CD1c-positive myeloid dendritic cell (primary cell): ENCODE data around the gene MMRN2.
"Not testable (repeated sequence)": the region's sequence is repeated elsewhere in the genome, so short reads cannot be mapped to it uniquely, and the experiment has no call there.

ENCODE experiments used
- DNase-seq: peaks from one replicate; pipeline ENCODE4 v3.0.0-alpha.2; 2016; ENCODE audit errors: extremely low spot score

MMRN2 gene

DNA sequence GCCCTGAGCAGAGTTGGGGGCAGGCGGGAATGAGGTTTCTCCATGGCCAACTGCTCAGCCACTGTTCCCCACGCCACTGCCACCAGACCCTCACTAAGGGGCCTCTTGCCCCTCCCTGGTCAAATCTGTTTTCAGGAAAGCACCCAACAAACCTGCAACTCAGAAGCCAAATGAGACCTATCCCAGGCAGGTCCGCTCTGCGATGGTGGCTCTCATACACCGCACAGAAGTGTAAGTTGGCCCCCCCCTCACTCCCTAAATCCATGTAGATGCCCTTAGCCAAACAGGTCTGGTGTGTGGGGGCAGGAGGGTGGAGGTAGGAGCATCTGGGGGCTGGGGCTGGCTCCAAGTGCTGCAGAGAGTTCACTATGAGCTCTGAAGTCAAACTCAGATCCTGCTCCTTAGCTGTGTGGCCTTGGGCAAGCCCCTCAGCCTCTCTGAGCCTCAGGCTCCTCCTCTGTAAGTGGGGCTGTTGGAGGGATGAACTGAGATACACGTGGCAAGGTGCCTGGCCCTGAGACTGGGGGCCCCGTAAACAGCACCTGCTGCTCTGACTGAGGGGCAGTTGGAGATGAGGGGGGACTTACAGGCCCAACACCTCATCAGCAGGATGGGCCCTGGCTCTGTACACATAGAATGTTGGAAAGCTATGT is 1.1 kb downstream of the MMRN2 start:
- no peak for DNase-seq

DNA sequence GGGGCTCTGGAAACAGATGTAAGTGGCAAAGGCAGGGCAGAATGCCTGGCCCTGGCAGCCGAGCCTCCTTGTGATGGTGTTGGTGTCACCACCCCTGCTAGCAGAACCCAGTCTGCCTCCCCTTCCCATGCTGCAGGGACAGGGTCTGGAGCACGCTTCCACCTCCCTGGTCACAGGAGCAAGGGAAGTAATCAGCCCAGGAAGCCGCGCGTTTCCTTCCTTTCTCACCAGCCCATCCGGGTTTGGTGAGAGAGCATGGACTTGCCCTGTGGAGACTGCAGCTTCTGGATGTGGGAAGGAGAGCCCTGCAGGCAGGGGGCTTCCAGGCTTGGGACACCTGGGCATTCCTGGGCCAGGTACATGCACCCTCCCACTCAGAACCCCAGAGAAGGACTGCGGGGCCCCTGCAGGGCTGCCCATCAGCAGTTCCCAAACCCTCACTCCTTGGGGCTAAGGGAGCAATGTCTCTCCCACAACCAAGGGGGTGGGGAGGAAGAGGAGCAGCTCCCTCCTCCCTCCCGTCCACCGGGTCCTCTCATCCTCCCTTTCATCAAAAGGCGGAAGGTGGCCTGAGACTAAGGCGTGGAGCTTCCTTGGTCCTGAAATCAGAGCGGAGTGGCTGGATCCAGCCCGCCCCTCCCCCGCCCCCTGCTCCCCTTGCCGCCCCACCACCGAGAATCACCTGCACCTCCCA is 1.8 kb downstream of the MMRN2 start:
- DNase-seq = no peak

- DNase-seq = no peak
Observed at GRCh38 chr10:86954681-86955500, 2.5 kb downstream of the MMRN2 start.

- no peak for DNase-seq
Observed at GRCh38 chr10:86953747-86954680, 3.4 kb downstream of the MMRN2 start.

DNA sequence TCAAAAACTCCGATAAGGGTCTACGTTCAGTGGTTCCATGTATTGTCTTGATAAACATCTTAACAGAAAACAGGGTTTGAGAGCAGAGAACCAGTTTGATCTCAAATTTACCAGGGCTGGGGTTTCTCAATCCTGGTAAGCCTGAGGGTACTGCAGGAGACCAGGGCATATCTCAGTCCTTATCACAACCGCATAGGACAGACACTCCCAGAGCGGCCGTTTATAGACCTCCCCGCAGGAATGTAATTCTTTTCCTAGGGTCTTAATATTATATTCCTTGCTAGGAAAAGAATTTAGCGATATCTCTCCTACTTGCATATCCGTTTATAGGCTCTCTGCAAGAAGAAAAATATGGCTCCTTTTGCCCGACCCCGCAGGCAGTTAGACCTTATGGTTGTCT is 4.7 kb downstream of the MMRN2 start:
- DNase-seq = not testable (repeated sequence)

GRCh38 chr10:86952106-86952505 is 5.3 kb downstream of the MMRN2 start:
- DNase-seq = no peak

DNA sequence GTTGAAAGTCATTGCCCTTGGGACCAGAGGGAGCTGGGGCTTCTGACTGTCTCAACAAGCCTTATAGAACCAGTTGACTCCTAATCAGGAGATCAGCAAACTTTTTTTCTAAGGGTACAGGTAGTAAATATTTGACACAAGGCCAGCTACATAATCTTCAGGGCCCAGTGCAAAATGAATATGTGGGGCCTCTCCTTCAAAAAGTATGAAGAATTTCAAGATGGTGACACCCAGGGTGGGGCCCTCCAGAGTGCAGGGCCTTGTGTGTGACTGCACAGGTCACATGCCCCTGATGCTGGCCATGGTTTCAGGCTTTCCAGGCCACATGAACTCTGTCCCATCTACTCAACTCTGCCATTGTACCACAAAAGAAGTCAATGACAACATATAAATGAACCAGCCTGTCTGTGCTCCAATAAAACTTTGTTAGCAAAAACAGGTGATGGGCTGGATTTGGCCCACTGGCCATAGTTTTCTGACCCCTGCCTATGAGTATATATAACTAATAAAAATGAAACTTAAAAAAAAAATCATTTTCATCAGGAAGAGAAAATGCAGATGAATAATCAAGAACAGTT is 6.1 kb downstream of the MMRN2 start:
- DNase-seq = no peak

DNA sequence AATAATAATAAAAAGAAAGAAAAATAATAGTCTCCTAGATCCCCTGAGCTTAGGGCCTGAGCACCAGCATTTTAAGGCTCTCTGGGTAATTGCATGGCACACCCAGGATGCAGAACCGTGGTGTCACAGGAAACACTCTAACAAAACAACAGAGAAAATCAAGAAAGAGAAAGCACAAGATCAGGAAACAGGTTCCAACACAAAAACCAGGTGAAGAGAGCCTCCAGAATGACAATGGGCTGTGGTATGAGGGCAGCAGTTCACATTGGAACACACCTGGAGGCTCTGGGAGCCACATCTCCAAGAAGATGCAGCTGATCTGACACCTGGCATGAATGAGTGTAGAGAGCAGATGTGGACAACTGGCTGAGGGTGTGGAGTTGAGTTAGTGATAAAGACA is 7.1 kb downstream of the MMRN2 start:
- DNase-seq = no peak

DNA sequence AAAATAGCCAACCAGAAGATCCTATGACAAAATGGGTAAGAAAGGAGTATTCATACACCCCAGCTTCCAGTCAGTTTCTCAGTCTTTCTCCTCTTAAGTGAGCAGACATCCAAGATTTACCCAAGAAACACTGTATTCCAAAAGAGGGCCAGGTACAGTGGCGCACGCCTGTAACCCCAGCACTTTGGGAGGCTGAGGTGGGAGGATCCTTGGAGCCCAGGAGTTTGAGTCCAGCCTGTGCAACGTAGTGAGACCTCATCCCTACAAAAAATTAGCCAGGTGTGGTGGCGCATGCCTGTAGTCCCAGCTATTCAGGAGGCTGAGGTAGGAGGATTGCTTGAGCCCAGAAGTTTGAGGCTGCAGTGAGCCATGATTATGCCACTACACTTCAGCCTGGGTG is 9.6 kb downstream of the MMRN2 start:
- not testable (repeated sequence) for DNase-seq

GRCh38 chr10:86946213-86947155 is 10.9 kb downstream of the MMRN2 start:
- no peak for DNase-seq

DNA sequence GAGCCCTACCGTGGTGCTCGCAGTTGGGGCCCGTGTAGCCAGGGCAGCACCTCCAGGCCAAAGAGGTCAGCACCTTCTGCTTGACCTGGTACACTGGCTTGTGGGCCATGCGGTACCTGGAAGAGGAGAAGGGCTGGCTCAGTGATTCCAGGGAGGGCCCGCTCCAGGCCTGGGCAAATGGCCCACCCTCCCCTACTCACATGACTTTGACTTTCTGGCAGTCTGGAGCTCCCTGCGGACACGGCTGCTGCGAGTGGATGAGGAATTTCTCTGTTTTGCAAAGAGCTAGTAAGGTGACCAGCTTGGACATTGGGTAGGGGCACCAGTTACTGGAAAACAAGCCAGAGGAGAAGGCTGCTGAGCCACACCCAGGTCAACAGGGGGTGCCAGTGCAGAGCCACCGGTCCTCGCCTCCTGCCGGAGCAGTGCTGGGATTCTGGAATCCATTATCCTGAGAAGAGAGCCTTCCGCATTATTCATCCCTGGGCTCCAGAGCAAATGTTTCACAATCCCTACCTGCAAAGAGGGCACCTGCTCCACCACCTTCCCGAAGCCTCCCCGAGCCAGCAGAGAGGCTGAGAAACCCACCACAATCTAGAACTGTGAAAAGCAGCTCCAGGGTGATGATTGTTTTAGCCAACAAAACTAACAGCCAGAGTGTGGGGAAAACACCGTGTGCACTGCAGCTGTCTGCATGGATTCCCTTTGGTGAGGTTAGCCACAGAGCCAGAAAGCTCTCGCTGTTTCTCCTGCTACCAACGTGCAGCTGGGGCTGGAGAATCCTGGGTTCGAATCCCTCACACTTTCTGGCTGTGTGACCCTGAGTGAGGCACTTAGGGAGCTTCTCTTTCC is 11.8 kb downstream of the MMRN2 start:
- DNase-seq = no peak

- DNase-seq = no peak
Observed at GRCh38 chr10:86944907-86945306, 12.5 kb downstream of the MMRN2 start.

DNA sequence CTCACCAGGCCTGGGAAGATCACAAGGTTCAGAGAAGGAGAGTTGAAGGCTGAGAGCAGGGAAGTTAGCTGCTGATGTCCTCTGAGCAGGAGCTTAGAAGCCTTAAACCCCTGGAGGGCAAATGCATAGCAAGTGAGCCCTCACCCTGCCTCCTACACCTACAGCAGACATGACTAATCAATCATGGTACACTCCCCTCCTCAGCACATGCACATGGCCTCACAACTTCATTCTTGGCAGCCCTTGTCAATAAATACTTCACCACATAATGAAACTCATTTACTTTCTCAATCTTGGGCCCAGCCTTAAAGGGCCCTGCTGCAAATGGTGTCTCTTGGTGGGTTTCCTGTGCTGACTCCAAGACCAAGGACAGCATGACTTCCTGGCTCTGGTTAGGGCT is 12.9 kb downstream of the MMRN2 start:
- DNase-seq = no peak

DNA sequence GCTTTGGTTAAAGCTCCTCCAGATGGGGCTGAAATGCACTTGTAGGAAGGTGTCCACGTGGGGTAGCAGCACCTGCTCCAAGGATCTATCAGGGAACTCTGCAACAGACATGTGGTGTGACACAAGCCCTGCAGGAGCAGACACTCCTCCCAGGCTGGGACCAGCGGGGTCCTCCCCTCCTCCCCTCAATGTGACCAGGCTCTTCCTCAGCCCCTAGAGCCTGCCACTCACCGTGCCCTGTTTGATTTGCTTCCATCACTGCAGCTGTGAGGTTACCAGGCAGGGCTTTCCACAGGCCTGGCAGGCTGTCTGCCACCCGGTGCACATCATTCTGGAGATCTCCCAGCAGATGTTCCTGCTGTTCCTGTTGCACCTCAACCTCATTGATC is 13.4 kb downstream of the MMRN2 start:
- no peak for DNase-seq

DNA sequence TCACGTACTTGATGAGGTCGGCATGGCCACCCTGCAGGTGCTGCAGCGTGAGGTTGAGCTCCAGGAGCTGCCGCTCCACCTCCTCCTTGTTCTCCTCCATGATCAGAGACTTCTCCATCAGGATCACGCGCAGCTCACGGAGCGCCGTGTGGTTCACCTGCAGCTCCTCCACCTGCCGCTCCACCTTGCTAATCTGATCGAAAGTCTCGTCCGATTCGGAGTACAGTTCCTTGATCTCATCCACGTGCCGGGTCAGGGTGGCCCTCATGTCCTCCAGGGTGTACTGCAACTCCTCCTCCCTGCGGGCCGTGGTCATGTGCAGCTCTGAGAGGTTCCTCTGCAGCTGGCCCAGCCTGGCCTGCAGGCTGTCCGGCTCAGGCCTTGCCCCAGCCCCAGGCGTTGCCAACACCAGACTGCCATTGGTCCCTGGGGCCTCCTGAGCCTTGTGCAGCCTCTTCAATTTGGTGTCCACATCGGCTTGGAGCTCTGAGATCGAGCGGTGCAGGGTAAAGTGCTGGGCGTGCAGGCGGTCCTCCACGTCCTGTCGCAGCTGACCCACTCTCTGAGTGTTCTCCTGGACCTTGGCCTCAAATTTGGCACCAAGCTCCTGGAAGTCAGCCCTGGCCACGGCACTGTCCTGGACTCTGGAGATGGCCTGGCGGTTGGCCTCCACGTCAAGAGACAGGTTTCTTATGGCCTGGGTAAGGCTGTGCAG is 13.9 kb downstream of the MMRN2 start:
- DNase-seq = no peak

DNA sequence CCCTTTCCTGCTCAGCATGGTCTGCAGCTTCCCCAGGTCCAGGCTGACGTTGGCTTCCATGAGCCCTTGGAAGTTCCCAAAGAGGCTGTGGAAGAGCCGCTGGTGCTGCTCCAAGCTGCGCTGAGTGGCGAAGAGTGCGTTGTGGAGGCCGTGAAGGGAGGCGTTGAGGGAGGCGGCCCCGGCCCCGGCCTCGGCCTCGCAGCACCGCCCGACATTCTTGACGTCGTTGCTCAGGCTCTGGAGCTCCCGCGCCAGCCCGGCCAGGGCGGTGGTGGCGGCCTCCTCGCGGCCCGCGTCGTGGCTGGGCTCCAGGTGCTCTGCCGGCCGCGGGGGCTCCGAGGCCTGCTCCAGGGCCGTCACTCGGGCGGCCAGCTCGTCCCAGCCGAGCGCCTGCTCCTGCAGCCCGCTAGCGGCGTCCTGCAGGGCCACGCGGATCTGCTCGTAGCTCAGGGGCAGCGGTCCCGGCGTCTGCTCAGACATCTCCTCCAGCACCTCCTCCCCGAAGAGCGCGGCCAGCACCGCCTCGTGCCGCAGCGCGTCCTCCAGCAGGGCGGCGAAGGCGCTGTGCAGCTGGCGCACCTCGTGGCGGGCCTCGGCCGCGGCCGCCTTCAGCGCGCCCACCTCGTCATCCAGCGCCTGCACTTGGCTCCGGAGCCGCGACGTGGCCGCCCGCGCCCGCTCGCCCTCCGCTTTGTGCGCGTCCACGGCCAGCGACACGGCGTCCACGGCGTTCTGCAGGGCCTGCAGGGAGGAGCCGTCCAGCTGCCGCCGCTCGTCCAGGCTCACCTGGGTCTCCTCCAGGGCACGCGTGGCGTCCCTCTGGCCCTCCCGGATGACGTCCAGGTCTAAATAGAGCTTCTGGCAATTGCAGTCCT is 14.7 kb downstream of the MMRN2 start:
- no peak for DNase-seq

DNA sequence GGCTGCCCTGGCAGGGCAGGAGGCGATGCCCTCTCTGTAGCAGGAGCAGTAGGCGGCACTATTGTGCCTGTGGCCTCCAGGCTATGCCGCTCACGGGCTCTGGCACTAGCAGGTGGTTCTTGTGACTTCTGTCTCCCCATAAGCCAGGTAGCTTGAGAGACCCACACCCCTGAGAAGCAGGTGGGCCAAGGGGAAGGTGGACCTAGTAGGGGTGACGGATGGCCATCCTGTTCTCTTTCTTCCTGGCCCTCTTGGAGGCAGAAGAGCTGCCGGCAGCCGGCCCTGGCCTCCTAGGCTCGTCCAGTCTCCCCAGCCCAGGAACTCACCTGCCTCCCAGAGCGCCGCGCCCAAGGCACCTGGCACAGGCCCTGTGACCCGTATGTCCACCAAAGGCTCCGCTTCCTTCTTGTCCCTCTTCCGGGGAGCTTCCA is 15.4 kb downstream of the MMRN2 start:
- no peak for DNase-seq

DNA sequence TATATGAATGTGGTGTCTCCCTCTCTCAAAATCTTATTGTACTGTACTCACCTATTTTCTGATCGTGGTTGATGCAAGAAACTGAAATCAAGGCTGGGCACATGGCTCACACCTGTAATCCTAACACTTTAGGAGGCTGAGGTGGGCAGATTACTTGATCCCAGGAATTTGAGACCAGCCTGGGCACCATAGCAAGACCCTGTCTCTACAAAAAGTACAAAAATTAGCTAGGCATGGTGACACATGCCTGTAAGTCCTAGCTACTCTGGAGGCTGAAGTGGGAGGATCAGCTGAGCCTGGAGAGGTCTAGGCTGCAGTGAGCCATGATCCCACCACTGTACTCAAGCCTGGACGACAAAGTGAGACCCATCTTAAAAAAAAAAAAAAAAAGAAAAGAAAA is 16.0 kb downstream of the MMRN2 start:
- DNase-seq = no peak
